Fibroblast of mammary gland (primary cell): ENCODE data around the gene SH3D21.

Experiments used
- DNase-seq: peaks from one replicate; pipeline ENCODE4 v3.0.0-alpha.2; 2010; ENCODE audit warnings: low read depth
- H3K4me3 ChIP-seq: 2 replicates; pipeline ENCODE4 v1.5.1; 2011; ENCODE audit warnings: low read depth, mild to moderate bottlenecking, low read length, moderate library complexity; ENCODE audit not compliant: control insufficient read depth
- CTCF ChIP-seq: conservative IDR thresholded peaks from 2 replicates; pipeline ENCODE4 v1.5.1; 2011; ENCODE audit warnings: low read depth, low read length, inconsistent platforms; ENCODE audit not compliant: control insufficient read depth, insufficient read depth

The SH3D21 gene

GRCh38 chr1:36305915-36306209 is 306 bp upstream of the SH3D21 start:
- DNase-seq, result no peak
- H3K4me3 ChIP-seq, result no peak overlapping the region
- TF ChIP-seq CTCF, result no peak

GRCh38 chr1:36306902-36307456 is 811 bp downstream of the SH3D21 start:
- TF ChIP-seq CTCF, result no peak
- H3K4me3 ChIP-seq, result peak overlapping the region; percentile 56
- DNase-seq, result peak; percentile 86

GRCh38 chr1:36307601-36308330 is 1.6 kb downstream of the SH3D21 start:
- no peak for DNase-seq
- no peak for TF ChIP-seq CTCF
- H3K4me3 ChIP-seq, result peak overlapping the region; percentile 56

GRCh38 chr1:36309397-36309796 is 3.2 kb downstream of the SH3D21 start:
- no peak for TF ChIP-seq CTCF
- no peak for DNase-seq

GRCh38 chr1:36320291-36320761 is 14.2 kb downstream of the SH3D21 start:
- peak overlapping the region; percentile 45 for H3K4me3 ChIP-seq
- no peak for DNase-seq
- no peak for TF ChIP-seq CTCF

More at GRCh38 chr1:36309397-36309796, 3.2 kb downstream of the SH3D21 start:
- H3K4me3 ChIP-seq, result no peak overlapping the region

- peak overlapping the region; percentile 45 for H3K4me3 ChIP-seq
These were observed 14.6 kb downstream of the SH3D21 start for GRCh38 chr1:36320767-36321118.

More at GRCh38 chr1:36320767-36321118, 14.6 kb downstream of the SH3D21 start:
- DNase-seq, result no peak
- no peak for TF ChIP-seq CTCF
